H1 (cell line): ENCODE measurements around the gene CNIH1.
"Not testable (repeated sequence)": the region's sequence is repeated elsewhere in the genome, so short reads cannot be mapped to it uniquely, and the experiment has no call there.

Experiments
- BCL11A ChIP-seq, 2 experiments: IDR thresholded peaks; one replicate each; pipeline ENCODE4 v1.6.1; 2011; ENCODE audit warnings: low read depth in 2 of 2, low read length in 2 of 2, mild to moderate bottlenecking in 2 of 2
- CHD2 ChIP-seq: IDR thresholded peaks from 2 replicates; pipeline ENCODE4 v1.6.1; 2012; ENCODE audit warnings: low read length, improper control_type of control experiment
- EZH2 ChIP-seq: fragments of 200-600 bp; sonication (generic); IDR thresholded peaks from 2 replicates; pipeline ENCODE4 v1.7.1; 2012; ENCODE audit warnings: low read depth, mild to moderate bottlenecking, moderate library complexity, low read length, inconsistent platforms; ENCODE audit not compliant: severe bottlenecking
- GABPA ChIP-seq: IDR thresholded peaks from 2 replicates; pipeline ENCODE4 v1.6.1; 2011; ENCODE audit warnings: mild to moderate bottlenecking, low read length, moderate library complexity, borderline replicate concordance; ENCODE audit not compliant: insufficient read depth
- HDAC2 ChIP-seq, 2 experiments: fragments of 300-600 bp in 1 of 2; sonication (generic) in 1 of 2; IDR thresholded peaks; 2 replicates each; pipeline ENCODE4 v1.6.1; 2011 to 2012; ENCODE audit warnings: low read depth in 2 of 2, low read length in 2 of 2, mild to moderate bottlenecking in 2 of 2, moderate library complexity in 2 of 2, borderline replicate concordance in 1 of 2, inconsistent platforms in 1 of 2
- POLR2A ChIP-seq, 2 experiments: IDR thresholded peaks; 1 replicate in 1 of 2; 2 replicates in 1 of 2; pipeline ENCODE4 v1.6.1; 2011; ENCODE audit warnings: low read depth in 2 of 2, low read length in 2 of 2, mild to moderate bottlenecking in 2 of 2; ENCODE audit errors: control extremely low read depth in 1 of 2
- POU5F1 ChIP-seq: IDR thresholded peaks from 2 replicates; pipeline ENCODE4 v1.6.1; 2011; ENCODE audit warnings: low read depth, mild to moderate bottlenecking, low read length, moderate library complexity
- TAF7 ChIP-seq: optimal IDR thresholded peaks from 2 replicates; pipeline ENCODE3; 2011; ENCODE audit warnings: low read depth, mild to moderate bottlenecking, inconsistent platforms, low read length, moderate library complexity, borderline replicate concordance
- TBP ChIP-seq: IDR thresholded peaks from 2 replicates; pipeline ENCODE4 v1.6.1; 2011; ENCODE audit warnings: low read depth, low read length, improper control_type of control experiment
- YY1 ChIP-seq: IDR thresholded peaks from 2 replicates; pipeline ENCODE4 v1.6.1; 2011; ENCODE audit warnings: low read depth, mild to moderate bottlenecking, low read length
- TF ChIP-seq, protein P1 (sequence below), 3 experiments: IDR thresholded peaks; 1 replicate in 2 of 3; 2 replicates in 1 of 3; pipeline versions ENCODE4 v1.5.1 to v1.6.1; 2011; ENCODE audit warnings: low read length in 3 of 3, mild to moderate bottlenecking in 3 of 3, inconsistent platforms in 2 of 3, low read depth in 1 of 3, moderate library complexity in 1 of 3; ENCODE audit not compliant: insufficient read depth in 1 of 3; ENCODE audit errors: control extremely low read depth in 1 of 3
- TF ChIP-seq, protein P2 (sequence below): IDR thresholded peaks from 2 replicates; pipeline ENCODE4 v1.6.1; 2012; ENCODE audit warnings: low read length, inconsistent platforms
- TF ChIP-seq, protein P3 (sequence below): IDR thresholded peaks from 2 replicates; pipeline ENCODE4 v1.6.1; 2012; ENCODE audit warnings: inconsistent platforms

DNA sequence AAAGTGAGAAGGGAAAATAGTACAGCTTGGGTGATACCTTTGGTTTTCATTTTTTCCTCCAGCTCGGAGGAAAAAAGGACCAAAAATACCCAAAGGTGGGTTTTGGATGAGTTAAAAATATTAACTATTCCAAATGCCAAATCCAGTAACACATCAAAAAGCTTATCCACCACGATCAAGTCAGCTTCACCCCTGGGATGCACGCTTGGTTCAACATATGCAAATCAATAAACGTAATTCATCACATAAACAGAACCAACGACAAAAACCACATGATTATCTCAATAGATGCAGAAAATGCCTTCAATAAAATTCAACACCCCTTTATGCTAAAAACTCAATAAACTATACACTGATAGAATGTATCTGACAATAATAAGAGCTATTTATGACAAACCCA is 62.3 kb downstream of the CNIH1 start:
- TF ChIP-seq, protein P1, sequence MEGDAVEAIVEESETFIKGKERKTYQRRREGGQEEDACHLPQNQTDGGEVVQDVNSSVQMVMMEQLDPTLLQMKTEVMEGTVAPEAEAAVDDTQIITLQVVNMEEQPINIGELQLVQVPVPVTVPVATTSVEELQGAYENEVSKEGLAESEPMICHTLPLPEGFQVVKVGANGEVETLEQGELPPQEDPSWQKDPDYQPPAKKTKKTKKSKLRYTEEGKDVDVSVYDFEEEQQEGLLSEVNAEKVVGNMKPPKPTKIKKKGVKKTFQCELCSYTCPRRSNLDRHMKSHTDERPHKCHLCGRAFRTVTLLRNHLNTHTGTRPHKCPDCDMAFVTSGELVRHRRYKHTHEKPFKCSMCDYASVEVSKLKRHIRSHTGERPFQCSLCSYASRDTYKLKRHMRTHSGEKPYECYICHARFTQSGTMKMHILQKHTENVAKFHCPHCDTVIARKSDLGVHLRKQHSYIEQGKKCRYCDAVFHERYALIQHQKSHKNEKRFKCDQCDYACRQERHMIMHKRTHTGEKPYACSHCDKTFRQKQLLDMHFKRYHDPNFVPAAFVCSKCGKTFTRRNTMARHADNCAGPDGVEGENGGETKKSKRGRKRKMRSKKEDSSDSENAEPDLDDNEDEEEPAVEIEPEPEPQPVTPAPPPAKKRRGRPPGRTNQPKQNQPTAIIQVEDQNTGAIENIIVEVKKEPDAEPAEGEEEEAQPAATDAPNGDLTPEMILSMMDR (IDR thresholded peaks at IDR 0.05; ENCODE audit: control extremely low read depth in 1 of 3, insufficient read depth in 1 of 3, low read depth in 1 of 3, low read length in 3 of 3) = not testable (repeated sequence)
- TF ChIP-seq BCL11A (IDR thresholded peaks at IDR 0.05; ENCODE audit: low read depth in 2 of 2, low read length in 2 of 2); EZH2; POU5F1; YY1; GABPA; HDAC2 (IDR thresholded peaks at IDR 0.05; ENCODE audit: borderline replicate concordance in 1 of 2, low read depth in 2 of 2, low read length in 2 of 2); CHD2; POLR2A (IDR thresholded peaks at IDR 0.05; ENCODE audit: control extremely low read depth in 1 of 2, low read depth in 2 of 2, low read length in 2 of 2); TBP; TAF7: not testable (repeated sequence)
- TF ChIP-seq, protein P2, sequence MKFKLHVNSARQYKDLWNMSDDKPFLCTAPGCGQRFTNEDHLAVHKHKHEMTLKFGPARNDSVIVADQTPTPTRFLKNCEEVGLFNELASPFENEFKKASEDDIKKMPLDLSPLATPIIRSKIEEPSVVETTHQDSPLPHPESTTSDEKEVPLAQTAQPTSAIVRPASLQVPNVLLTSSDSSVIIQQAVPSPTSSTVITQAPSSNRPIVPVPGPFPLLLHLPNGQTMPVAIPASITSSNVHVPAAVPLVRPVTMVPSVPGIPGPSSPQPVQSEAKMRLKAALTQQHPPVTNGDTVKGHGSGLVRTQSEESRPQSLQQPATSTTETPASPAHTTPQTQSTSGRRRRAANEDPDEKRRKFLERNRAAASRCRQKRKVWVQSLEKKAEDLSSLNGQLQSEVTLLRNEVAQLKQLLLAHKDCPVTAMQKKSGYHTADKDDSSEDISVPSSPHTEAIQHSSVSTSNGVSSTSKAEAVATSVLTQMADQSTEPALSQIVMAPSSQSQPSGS = not testable (repeated sequence)
- TF ChIP-seq, protein P3, sequence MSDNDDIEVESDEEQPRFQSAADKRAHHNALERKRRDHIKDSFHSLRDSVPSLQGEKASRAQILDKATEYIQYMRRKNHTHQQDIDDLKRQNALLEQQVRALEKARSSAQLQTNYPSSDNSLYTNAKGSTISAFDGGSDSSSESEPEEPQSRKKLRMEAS = not testable (repeated sequence)
